ENCODE data around the gene GLTPD2. TPM values are rescaled to one million over a fixed set of nuclear protein-coding genes. Genes with fewer than 3 reads are reported as not detected.

The GLTPD2 gene
- total RNA-seq, 1 experiment from 2014 or later: not detected

- Histone ChIP-seq H3K9ac (ENCODE audit: low read length) (peak overlapping the region; percentile 77), H3K27ac (ENCODE audit: low read depth, low read length) (no peak overlapping the region; the same call in 1 of the 2 replicates), H3K4me2 (ENCODE audit: low read length) (peak overlapping the region; percentile 85), H3K9me2 (ENCODE audit: insufficient read depth) (no peaks in the 10 kb centered on the region), H4K20me1 (ENCODE audit: insufficient read depth) (no peaks in the 10 kb centered on the region), H3K27me3 (ENCODE audit: insufficient read depth, low read length) (no peaks in the 10 kb centered on the region), H3K79me2 (ENCODE audit: insufficient read depth, low read length) (no peaks in the 10 kb centered on the region), H3K36me3 (ENCODE audit: control insufficient read depth in 1 of 2, insufficient read depth in 2 of 2, low read length in 2 of 2) (peaks cover 5 to 7% of the 10 kb centered on the region in 2 experiments; a peak in 3 of 4 replicates), H3K4me3 (replicated peaks in 1 of 2; ENCODE audit: low read depth in 1 of 2, low read length in 2 of 2) (peak overlapping the region; percentile 64 to 84), H3K4me1 (ENCODE audit: control insufficient read depth in 1 of 2, insufficient read depth in 2 of 2, low read length in 2 of 2) (peaks cover 12 to 13% of the 10 kb centered on the region in 2 experiments), H2AFZ (ENCODE audit: low read depth, low read length, poor library complexity, severe bottlenecking) (no peak overlapping the region), H3K9me3 (ENCODE audit: control insufficient read depth in 1 of 2, insufficient read depth in 1 of 2, low read depth in 1 of 2, low read length in 2 of 2) (no peaks in the 10 kb centered on the region)
- TF ChIP-seq ZNF274 (IDR thresholded peaks at IDR 0.05; ENCODE audit: low read depth, low read length) (no peak), TCF7L2 (IDR thresholded peaks at IDR 0.05; ENCODE audit: borderline replicate concordance, extremely low read depth, insufficient read depth, insufficient read length) (no peak), CEBPB (IDR thresholded peaks at IDR 0.05; ENCODE audit: low read depth) (no peak), SP1 (IDR thresholded peaks at IDR 0.05; ENCODE audit: low read depth) (no peak), MAX (IDR thresholded peaks at IDR 0.05) (no peak), REST (IDR thresholded peaks at IDR 0.05; ENCODE audit: low read depth) (no peak), CBX3 (IDR thresholded peaks at IDR 0.05; ENCODE audit: low read depth) (no peak), EZH2phosphoT487 (IDR thresholded peaks at IDR 0.05; ENCODE audit: borderline replicate concordance) (no peak), YY1 (IDR thresholded peaks at IDR 0.05; ENCODE audit: extremely low read depth, insufficient replicate concordance, low read depth, low read length) (no peak), ELF1 (IDR thresholded peaks at IDR 0.05; ENCODE audit: borderline replicate concordance, low read depth) (no peak)
- DNase-seq (ENCODE audit: low read depth, low spot score) (no peak), ATAC-seq (peak; percentile 7)
- ChIA-PET RAD21 (ENCODE audit: low non-redundant PET in 1 of 2, low total read pairs in 2 of 2, uncharacterized antibody in 2 of 2, unreplicated experiment in 2 of 2) (no interaction called here), POLR2A (interaction anchor here (1.0 to 1.2 kb wide), 2 partner anchors 12 to 18 kb away, joined by 5 read pairs; partner anchors contain the start of gene PSMB6), CTCF (interaction anchor here (0.8 to 1.8 kb wide), 2 partner anchors 18 to 75 kb away, joined by 3 to 6 read pairs; no protein-coding TSS in a partner anchor)
- intact Hi-C loops (cut with micrococcal nuclease): no loop called here
- TSS peak; percentile 53 for BruUV-seq (replicated peaks)
Observed at GRCh38 chr17:4807605-4808377, 19.0 kb downstream of the GLTPD2 start.

Measured in HCT116 (cell line).